Measurements from ENCODE around the gene SLC7A7.

Gene SLC7A7

GRCh38 chr14:22798528-22798927, 16.7 kb downstream of the SLC7A7 start:
- H2BK5ac ChIP-seq (ENCODE audit: low read length), result no peak overlapping the region
- peaks cover 0 to 2% of the 10 kb centered on the region in 2 donors for H3K4me1 ChIP-seq (ENCODE audit: control insufficient read depth in 2 of 2, insufficient read depth in 1 of 2, low read depth in 1 of 2, low read length in 2 of 2)
- H4K91ac ChIP-seq (ENCODE audit: low read depth, low read length, poor library complexity), result no peak overlapping the region
- H2AK5ac ChIP-seq (ENCODE audit: low read depth, low read length), result no peak overlapping the region
- H3K18ac ChIP-seq (ENCODE audit: low read length), result no peak overlapping the region
- no peak overlapping the region for H3K4me3 ChIP-seq (ENCODE audit: low read length in 2 of 2)
- no peak overlapping the region for H3K4me2 ChIP-seq (ENCODE audit: insufficient read depth, low read length, poor library complexity, severe bottlenecking)
- H2BK12ac ChIP-seq (ENCODE audit: low read length), result no peak overlapping the region
- no peaks in the 10 kb centered on the region for H3K9me3 ChIP-seq (replicated peaks in 1 of 2; ENCODE audit: control insufficient read depth in 2 of 2, insufficient read depth in 1 of 2, low read depth in 1 of 2, low read length in 2 of 2)
- WGBS, 2 donors (ENCODE audit: extremely low coverage in 2 of 2, insufficient read length in 2 of 2, insufficient replicate concordance in 1 of 2), result no CpG with 5 or more reads among the region's 2 CpGs
- no peak overlapping the region for H4K8ac ChIP-seq (ENCODE audit: low read depth, low read length)
- no peak overlapping the region for H3K27ac ChIP-seq (replicated peaks; ENCODE audit: low read length)
- no peak overlapping the region for H3K4ac ChIP-seq (ENCODE audit: low read length)
- no peak overlapping the region for H3K23ac ChIP-seq (ENCODE audit: low read depth, low read length, poor library complexity)
- H3K27me3 ChIP-seq (ENCODE audit: control insufficient read depth in 3 of 3, insufficient read depth in 3 of 3, low read depth in 1 of 3, low read length in 3 of 3), result peaks cover 0 to 12% (median 0%) of the 10 kb centered on the region in 3 experiments
- no peaks in the 10 kb centered on the region for H3K79me1 ChIP-seq (ENCODE audit: low read depth, low read length)
- H3K14ac ChIP-seq (ENCODE audit: low read length), result no peak overlapping the region
- H2AFZ ChIP-seq (ENCODE audit: low read length), result no peak overlapping the region
- no peak overlapping the region for H2BK15ac ChIP-seq (ENCODE audit: low read length)
- no peak overlapping the region for H3K9ac ChIP-seq (ENCODE audit: low read depth, low read length, poor library complexity)
- no peak overlapping the region for H2BK120ac ChIP-seq (ENCODE audit: low read depth, low read length)
- DNase-seq (ENCODE audit: low spot score), result no peak
- H3K36me3 ChIP-seq (replicated peaks in 1 of 2; ENCODE audit: control insufficient read depth in 2 of 2, insufficient read depth in 2 of 2, low read length in 2 of 2), result no peaks in the 10 kb centered on the region

GRCh38 chr14:22797017-22797917, 18.0 kb downstream of the SLC7A7 start:
- no peak overlapping the region for H3K4me2 ChIP-seq (ENCODE audit: insufficient read depth, low read length, poor library complexity, severe bottlenecking)
- H3K36me3 ChIP-seq (replicated peaks in 1 of 2; ENCODE audit: control insufficient read depth in 2 of 2, insufficient read depth in 2 of 2, low read length in 2 of 2), result no peaks in the 10 kb centered on the region
- no peak overlapping the region for H3K9ac ChIP-seq (ENCODE audit: low read depth, low read length, poor library complexity)
- no peak overlapping the region for H2BK5ac ChIP-seq (ENCODE audit: low read length)
- H3K9me3 ChIP-seq (replicated peaks in 1 of 2; ENCODE audit: control insufficient read depth in 2 of 2, insufficient read depth in 1 of 2, low read depth in 1 of 2, low read length in 2 of 2), result no peaks in the 10 kb centered on the region
- no peak overlapping the region for H3K4ac ChIP-seq (ENCODE audit: low read length)
- no peak overlapping the region for H3K4me3 ChIP-seq (ENCODE audit: low read length in 2 of 2)
- no CpG with 5 or more reads among the region's 5 CpGs for WGBS, 2 donors (ENCODE audit: extremely low coverage in 2 of 2, insufficient read length in 2 of 2, insufficient replicate concordance in 1 of 2)
- no peak overlapping the region for H2BK120ac ChIP-seq (ENCODE audit: low read depth, low read length)
- no peak for DNase-seq (ENCODE audit: low spot score)
- no peak overlapping the region for H3K23ac ChIP-seq (ENCODE audit: low read depth, low read length, poor library complexity)
- no peak overlapping the region for H2AFZ ChIP-seq (ENCODE audit: low read length)
- no peak overlapping the region for H3K27ac ChIP-seq (replicated peaks; ENCODE audit: low read length)
- H4K91ac ChIP-seq (ENCODE audit: low read depth, low read length, poor library complexity), result no peak overlapping the region
- no peak overlapping the region for H2BK15ac ChIP-seq (ENCODE audit: low read length)
- H2BK12ac ChIP-seq (ENCODE audit: low read length), result no peak overlapping the region
- no peak overlapping the region for H3K18ac ChIP-seq (ENCODE audit: low read length)
- H3K4me1 ChIP-seq (ENCODE audit: control insufficient read depth in 2 of 2, insufficient read depth in 1 of 2, low read depth in 1 of 2, low read length in 2 of 2), result peaks cover 0 to 2% of the 10 kb centered on the region in 2 donors
- no peak overlapping the region for H2AK5ac ChIP-seq (ENCODE audit: low read depth, low read length)
- peaks cover 0 to 10% (median 0%) of the 10 kb centered on the region in 3 experiments for H3K27me3 ChIP-seq (ENCODE audit: control insufficient read depth in 3 of 3, insufficient read depth in 3 of 3, low read depth in 1 of 3, low read length in 3 of 3)
- no peak overlapping the region for H4K8ac ChIP-seq (ENCODE audit: low read depth, low read length)
- no peaks in the 10 kb centered on the region for H3K79me1 ChIP-seq (ENCODE audit: low read depth, low read length)
- no peak overlapping the region for H3K14ac ChIP-seq (ENCODE audit: low read length)

GRCh38 chr14:22796087-22796707, 19.0 kb downstream of the SLC7A7 start:
- Histone ChIP-seq H3K4me2 (ENCODE audit: insufficient read depth, low read length, poor library complexity, severe bottlenecking) (no peak overlapping the region), H3K9me3 (replicated peaks in 1 of 2; ENCODE audit: control insufficient read depth in 2 of 2, insufficient read depth in 1 of 2, low read depth in 1 of 2, low read length in 2 of 2) (no peaks in the 10 kb centered on the region), H3K27me3 (ENCODE audit: control insufficient read depth in 3 of 3, insufficient read depth in 3 of 3, low read depth in 1 of 3, low read length in 3 of 3) (peaks cover 0 to 10% (median 0%) of the 10 kb centered on the region in 3 experiments), H3K9ac (ENCODE audit: low read depth, low read length, poor library complexity) (no peak overlapping the region), H3K4me1 (ENCODE audit: control insufficient read depth in 2 of 2, insufficient read depth in 1 of 2, low read depth in 1 of 2, low read length in 2 of 2) (peaks cover 0 to 2% of the 10 kb centered on the region in 2 donors), H3K4me3 (ENCODE audit: low read length in 2 of 2) (no peak overlapping the region), H2BK12ac (ENCODE audit: low read length) (no peak overlapping the region), H3K79me1 (ENCODE audit: low read depth, low read length) (no peaks in the 10 kb centered on the region), H2BK5ac (ENCODE audit: low read length) (no peak overlapping the region), H3K27ac (replicated peaks; ENCODE audit: low read length) (no peak overlapping the region), H2BK120ac (ENCODE audit: low read depth, low read length) (no peak overlapping the region), H3K23ac (ENCODE audit: low read depth, low read length, poor library complexity) (no peak overlapping the region), H3K4ac (ENCODE audit: low read length) (no peak overlapping the region), H2BK15ac (ENCODE audit: low read length) (no peak overlapping the region), H4K8ac (ENCODE audit: low read depth, low read length) (no peak overlapping the region), H4K91ac (ENCODE audit: low read depth, low read length, poor library complexity) (no peak overlapping the region), H2AFZ (ENCODE audit: low read length) (no peak overlapping the region), H3K18ac (ENCODE audit: low read length) (no peak overlapping the region), H2AK5ac (ENCODE audit: low read depth, low read length) (no peak overlapping the region), H3K14ac (ENCODE audit: low read length) (no peak overlapping the region), H3K36me3 (replicated peaks in 1 of 2; ENCODE audit: control insufficient read depth in 2 of 2, insufficient read depth in 2 of 2, low read length in 2 of 2) (no peaks in the 10 kb centered on the region)
- WGBS, 2 donors (ENCODE audit: extremely low coverage in 2 of 2, insufficient read length in 2 of 2, insufficient replicate concordance in 1 of 2), result no CpG with 5 or more reads among the region's 5 CpGs
- DNase-seq (ENCODE audit: low spot score), result no peak

GRCh38 chr14:22794551-22794951, 20.7 kb downstream of the SLC7A7 start:
- Histone ChIP-seq H2BK120ac (ENCODE audit: low read depth, low read length) (no peak overlapping the region), H3K4me3 (ENCODE audit: low read length in 2 of 2) (no peak overlapping the region), H3K4me1 (ENCODE audit: control insufficient read depth in 2 of 2, insufficient read depth in 1 of 2, low read depth in 1 of 2, low read length in 2 of 2) (peaks cover 0 to 2% of the 10 kb centered on the region in 2 donors), H3K18ac (ENCODE audit: low read length) (no peak overlapping the region), H4K91ac (ENCODE audit: low read depth, low read length, poor library complexity) (no peak overlapping the region), H3K4ac (ENCODE audit: low read length) (no peak overlapping the region), H2AK5ac (ENCODE audit: low read depth, low read length) (no peak overlapping the region), H3K27ac (replicated peaks; ENCODE audit: low read length) (no peak overlapping the region), H3K9ac (ENCODE audit: low read depth, low read length, poor library complexity) (no peak overlapping the region), H3K4me2 (ENCODE audit: insufficient read depth, low read length, poor library complexity, severe bottlenecking) (no peak overlapping the region), H2BK15ac (ENCODE audit: low read length) (no peak overlapping the region), H3K9me3 (replicated peaks in 1 of 2; ENCODE audit: control insufficient read depth in 2 of 2, insufficient read depth in 1 of 2, low read depth in 1 of 2, low read length in 2 of 2) (no peaks in the 10 kb centered on the region), H3K27me3 (ENCODE audit: control insufficient read depth in 3 of 3, insufficient read depth in 3 of 3, low read depth in 1 of 3, low read length in 3 of 3) (peaks cover 0 to 10% (median 0%) of the 10 kb centered on the region in 3 experiments), H2AFZ (ENCODE audit: low read length) (no peak overlapping the region), H4K8ac (ENCODE audit: low read depth, low read length) (no peak overlapping the region), H3K79me1 (ENCODE audit: low read depth, low read length) (no peaks in the 10 kb centered on the region), H3K14ac (ENCODE audit: low read length) (no peak overlapping the region), H3K23ac (ENCODE audit: low read depth, low read length, poor library complexity) (no peak overlapping the region), H3K36me3 (replicated peaks in 1 of 2; ENCODE audit: control insufficient read depth in 2 of 2, insufficient read depth in 2 of 2, low read length in 2 of 2) (no peaks in the 10 kb centered on the region), H2BK12ac (ENCODE audit: low read length) (no peak overlapping the region), H2BK5ac (ENCODE audit: low read length) (no peak overlapping the region)
- DNase-seq (ENCODE audit: low spot score), result no peak
- no CpG with 5 or more reads among the region's 7 CpGs for WGBS, 2 donors (ENCODE audit: extremely low coverage in 2 of 2, insufficient read length in 2 of 2, insufficient replicate concordance in 1 of 2)
